HepG2 (cell line): Measurements from ENCODE around the gene PPM1G. TPM values are rescaled to one million over a fixed set of nuclear protein-coding genes. Genes with fewer than 3 reads are reported as not detected.

Experiments used
- CHCHD3 ChIP-seq: sonication (generic); formaldehyde crosslinking; IDR thresholded peaks from 2 replicates; pipeline ENCODE4 v1.8.0; 2022; ENCODE audit warnings: mild to moderate bottlenecking, missing genetic modification reagents, moderate library complexity
- FOSL1 ChIP-seq: sonication (generic); formaldehyde crosslinking; IDR thresholded peaks from 2 replicates; pipeline ENCODE4 v1.9.0; 2021; ENCODE audit warnings: missing genetic modification reagents, borderline replicate concordance
- GABPA ChIP-seq, 2 experiments: IDR thresholded peaks; 2 replicates each; pipeline ENCODE4 v1.6.1; 2011 to 2016; ENCODE audit warnings: low read depth in 2 of 2, low read length in 1 of 2, missing biosample characterization in 1 of 2, missing genetic modification characterization in 1 of 2
- JARID2 ChIP-seq: sonication (generic); formaldehyde crosslinking; IDR thresholded peaks from 2 replicates; pipeline ENCODE4 v1.8.1; 2023; ENCODE audit warnings: missing genetic modification reagents, inconsistent platforms; ENCODE audit not compliant: insufficient replicate concordance
- KDM3A ChIP-seq: IDR thresholded peaks from 2 replicates; pipeline ENCODE4 v1.6.1; 2018; ENCODE audit warnings: low read depth, missing compliant biosample characterization
- KLF16 ChIP-seq, 2 experiments: sonication (generic) in 1 of 2; formaldehyde crosslinking in 1 of 2; IDR thresholded peaks; 2 replicates each; pipeline versions ENCODE4 v1.6.1 to v1.8.0; 2016 to 2023; ENCODE audit warnings: missing genetic modification reagents in 2 of 2, missing compliant biosample characterization in 1 of 2
- MXD4 ChIP-seq: IDR thresholded peaks from 2 replicates; pipeline ENCODE4 v1.6.1; 2016; ENCODE audit warnings: mild to moderate bottlenecking, missing biosample characterization, missing genetic modification reagents
- NFYC ChIP-seq: IDR thresholded peaks from 2 replicates; pipeline ENCODE4 v1.6.1; 2016; ENCODE audit warnings: missing genetic modification reagents, missing compliant biosample characterization
- POLR2AphosphoS5 ChIP-seq: IDR thresholded peaks from 2 replicates; pipeline ENCODE4 v1.6.1; 2012; ENCODE audit warnings: low read depth, low read length
- PPARG ChIP-seq: conservative IDR thresholded peaks from 2 replicates; pipeline ENCODE4 v1.6.1; 2016; ENCODE audit warnings: missing biosample characterization, missing genetic modification reagents
- RBAK ChIP-seq: sonication (generic); formaldehyde crosslinking; IDR thresholded peaks from 2 replicates; pipeline ENCODE4 v1.5.1; 2020; ENCODE audit warnings: mild to moderate bottlenecking, missing genetic modification reagents
- SKIL ChIP-seq: sonication (generic); formaldehyde crosslinking; IDR thresholded peaks from 2 replicates; pipeline ENCODE4 v1.8.0; 2022; ENCODE audit warnings: missing genetic modification reagents, mild to moderate bottlenecking, moderate library complexity, borderline replicate concordance
- ZBTB38 ChIP-seq: sonication (generic); formaldehyde crosslinking; IDR thresholded peaks from 2 replicates; pipeline ENCODE4 v1.5.1; 2020; ENCODE audit warnings: mild to moderate bottlenecking, missing genetic modification reagents
- ZFP36L2 ChIP-seq: sonication (generic); formaldehyde crosslinking; IDR thresholded peaks from 2 replicates; pipeline ENCODE4 v1.4.0; 2020; ENCODE audit warnings: missing genetic modification reagents
- ZFP37 ChIP-seq: sonication (generic); formaldehyde crosslinking; IDR thresholded peaks from 2 replicates; pipeline ENCODE4 v1.4.0; 2020; ENCODE audit warnings: missing genetic modification reagents, borderline replicate concordance
- ZNF530 ChIP-seq: sonication (generic); formaldehyde crosslinking; IDR thresholded peaks from 2 replicates; pipeline ENCODE4 v1.5.0; 2020; ENCODE audit warnings: low read depth, mild to moderate bottlenecking, missing genetic modification reagents
- ZNF598 ChIP-seq: sonication (generic); formaldehyde crosslinking; IDR thresholded peaks from 2 replicates; pipeline ENCODE4 v1.5.1; 2020; ENCODE audit warnings: mild to moderate bottlenecking, missing genetic modification reagents, borderline replicate concordance
- ZNF652 ChIP-seq: IDR thresholded peaks from 2 replicates; pipeline ENCODE4 v1.6.1; 2016; ENCODE audit warnings: low read depth, borderline replicate concordance
- ZNF672 ChIP-seq: sonication (generic); formaldehyde crosslinking; IDR thresholded peaks from 2 replicates; pipeline ENCODE4 v1.8.1; 2022; ENCODE audit warnings: missing genetic modification reagents
- polyA plus RNA-seq, 8 experiments: library from polyadenylated mRNA; depleted of rRNA in 3 of 8; stranded (reverse) in 7 of 8; unstranded in 1 of 8; fragments of >200 nt; fragmentation: Illumina TruSeq in 4 of 8; extraction: Trizol in 4 of 8; gene quantifications; 2 replicates each; pipeline versions ENCODE4 v1.2.1 to v1.2.3, GENCODE V29; 2011 to 2016; ENCODE audit warnings: low read depth in 4 of 8, missing spikeins in 1 of 8, mixed read lengths in 1 of 8; ENCODE audit not compliant: insufficient read depth in 1 of 8
- total RNA-seq, 5 experiments: library from RNA; depleted of rRNA; stranded (reverse); fragments of >200 nt; fragmentation: Illumina TruSeq; extraction: Trizol; gene quantifications; 2 replicates each; pipeline ENCODE4 v1.2.3, GENCODE V29; 2016; ENCODE audit warnings: low read depth in 1 of 5
- TF ChIP-seq, protein P1 (sequence below): sonication (generic); formaldehyde crosslinking; IDR thresholded peaks from 2 replicates; pipeline ENCODE4 v1.5.0; 2020; ENCODE audit warnings: missing genetic modification reagents, mild to moderate bottlenecking, borderline replicate concordance
- TF ChIP-seq, protein P2 (sequence below): sonication (generic); formaldehyde crosslinking; IDR thresholded peaks from 2 replicates; pipeline ENCODE4 v1.4.0; 2020; ENCODE audit warnings: mild to moderate bottlenecking, missing genetic modification reagents, borderline replicate concordance
- TF ChIP-seq, protein P3 (sequence below): sonication (generic); formaldehyde crosslinking; IDR thresholded peaks from 2 replicates; pipeline ENCODE4 v1.5.1; 2020; ENCODE audit warnings: missing genetic modification reagents, mild to moderate bottlenecking, borderline replicate concordance

Gene PPM1G
- total and polyA plus RNA-seq, 2 of the 13 experiments (the other 11 are each of a cell fraction or from before 2014, with no cell fraction given): 58.2 to 213 TPM

- peak; percentile 36; the same call in 1 of the 2 replicates for TF ChIP-seq KDM3A (CRISPR knock-in tag)
- peak; percentile 57; the same call in 1 of the 2 replicates for TF ChIP-seq NFYC
- peak; percentile 93 for TF ChIP-seq GABPA (IDR thresholded peaks at IDR 0.05; ENCODE audit: low read depth, low read length)
- peak; percentile 94 for TF ChIP-seq GABPA (CRISPR knock-in tag; IDR thresholded peaks at IDR 0.05; ENCODE audit: low read depth)
- TF ChIP-seq ZNF598 (CRISPR knock-in tag): peak; percentile 82; the same call in 1 of the 2 replicates
- TF ChIP-seq JARID2 (CRISPR knock-in tag): no peak
- TF ChIP-seq KLF16 (CRISPR knock-in tag; IDR thresholded peaks at IDR 0.05): no peak
- TF ChIP-seq PPARG: no peak
- peak; percentile 85; the same call in 1 of the 2 replicates for TF ChIP-seq ZBTB38 (CRISPR knock-in tag)
- TF ChIP-seq, protein P1, sequence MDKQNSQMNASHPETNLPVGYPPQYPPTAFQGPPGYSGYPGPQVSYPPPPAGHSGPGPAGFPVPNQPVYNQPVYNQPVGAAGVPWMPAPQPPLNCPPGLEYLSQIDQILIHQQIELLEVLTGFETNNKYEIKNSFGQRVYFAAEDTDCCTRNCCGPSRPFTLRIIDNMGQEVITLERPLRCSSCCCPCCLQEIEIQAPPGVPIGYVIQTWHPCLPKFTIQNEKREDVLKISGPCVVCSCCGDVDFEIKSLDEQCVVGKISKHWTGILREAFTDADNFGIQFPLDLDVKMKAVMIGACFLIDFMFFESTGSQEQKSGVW (CRISPR knock-in tag): no peak
- TF ChIP-seq SKIL (CRISPR knock-in tag): no peak
- TF ChIP-seq FOSL1: no peak
- no peak for TF ChIP-seq ZNF530
- TF ChIP-seq, protein P2, sequence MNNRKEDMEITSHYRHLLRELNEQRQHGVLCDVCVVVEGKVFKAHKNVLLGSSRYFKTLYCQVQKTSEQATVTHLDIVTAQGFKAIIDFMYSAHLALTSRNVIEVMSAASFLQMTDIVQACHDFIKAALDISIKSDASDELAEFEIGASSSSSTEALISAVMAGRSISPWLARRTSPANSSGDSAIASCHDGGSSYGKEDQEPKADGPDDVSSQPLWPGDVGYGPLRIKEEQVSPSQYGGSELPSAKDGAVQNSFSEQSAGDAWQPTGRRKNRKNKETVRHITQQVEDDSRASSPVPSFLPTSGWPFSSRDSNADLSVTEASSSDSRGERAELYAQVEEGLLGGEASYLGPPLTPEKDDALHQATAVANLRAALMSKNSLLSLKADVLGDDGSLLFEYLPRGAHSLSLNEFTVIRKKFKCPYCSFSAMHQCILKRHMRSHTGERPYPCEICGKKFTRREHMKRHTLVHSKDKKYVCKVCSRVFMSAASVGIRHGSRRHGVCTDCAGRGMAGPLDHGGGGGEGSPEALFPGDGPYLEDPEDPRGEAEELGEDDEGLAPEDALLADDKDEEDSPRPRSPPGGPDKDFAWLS (CRISPR knock-in tag): no peak
- no peak; the same call in 1 of the 2 replicates for TF ChIP-seq POLR2AphosphoS5
- 0 out of 2 replicates have a peak, but pooled peaks have one; percentile 12 for TF ChIP-seq RBAK (CRISPR knock-in tag)
- TF ChIP-seq CHCHD3 (CRISPR knock-in tag): no peak
- TF ChIP-seq ZFP36L2 (CRISPR knock-in tag): no peak
- TF ChIP-seq MXD4 (CRISPR knock-in tag): no peak
- no peak for TF ChIP-seq ZFP37 (CRISPR knock-in tag)
- TF ChIP-seq, protein P3, sequence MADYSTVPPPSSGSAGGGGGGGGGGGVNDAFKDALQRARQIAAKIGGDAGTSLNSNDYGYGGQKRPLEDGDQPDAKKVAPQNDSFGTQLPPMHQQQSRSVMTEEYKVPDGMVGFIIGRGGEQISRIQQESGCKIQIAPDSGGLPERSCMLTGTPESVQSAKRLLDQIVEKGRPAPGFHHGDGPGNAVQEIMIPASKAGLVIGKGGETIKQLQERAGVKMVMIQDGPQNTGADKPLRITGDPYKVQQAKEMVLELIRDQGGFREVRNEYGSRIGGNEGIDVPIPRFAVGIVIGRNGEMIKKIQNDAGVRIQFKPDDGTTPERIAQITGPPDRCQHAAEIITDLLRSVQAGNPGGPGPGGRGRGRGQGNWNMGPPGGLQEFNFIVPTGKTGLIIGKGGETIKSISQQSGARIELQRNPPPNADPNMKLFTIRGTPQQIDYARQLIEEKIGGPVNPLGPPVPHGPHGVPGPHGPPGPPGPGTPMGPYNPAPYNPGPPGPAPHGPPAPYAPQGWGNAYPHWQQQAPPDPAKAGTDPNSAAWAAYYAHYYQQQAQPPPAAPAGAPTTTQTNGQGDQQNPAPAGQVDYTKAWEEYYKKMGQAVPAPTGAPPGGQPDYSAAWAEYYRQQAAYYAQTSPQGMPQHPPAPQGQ (CRISPR knock-in tag): no peak
- TF ChIP-seq ZNF672: no peak
- TF ChIP-seq ZNF652 (CRISPR knock-in tag): no peak
These were observed 28.5 kb downstream of the PPM1G start, which contains the start of gene ZNF513 (continued) for GRCh38 chr2:27380626-27381545.
